ENCODE measurements around the gene DNMBP.
A peak's percentile ranks its signal among the peaks of the same experiment; 100 is the strongest.
"Not testable (repeated sequence)": the region's sequence is repeated elsewhere in the genome, so short reads cannot be mapped to it uniquely, and the experiment has no call there.

The DNMBP gene

GRCh38 chr10:99966306-99966705 is 43.4 kb downstream of the DNMBP start:
- POLR2A ChIA-PET, result no interaction called here

GRCh38 chr10:99965700-99966099 is 44.0 kb downstream of the DNMBP start:
- H3K9me3 ChIP-seq (ENCODE audit: control extremely low read depth in 1 of 5, control insufficient read depth in 4 of 5, insufficient read depth in 2 of 5, low read depth in 1 of 5, low read length in 4 of 5), result no peaks in the 10 kb centered on the region
- WGBS (ENCODE audit: insufficient coverage), result 100% methylated on average over 2 of the region's 4 CpGs
- ChIA-PET POLR2A (no interaction called here), CTCF (interaction anchor here (1.0 to 1.5 kb wide), 4 partner anchors 10 to 80 kb away, joined by 3 to 4 read pairs (median 4); no protein-coding TSS in a partner anchor)
- H3K27ac ChIP-seq (ENCODE audit: insufficient read depth in 1 of 2, low read depth in 1 of 2, low read length in 2 of 2, poor library complexity in 1 of 2, severe bottlenecking in 2 of 2), result no peak overlapping the region
- no peak for DNase-seq
- no peaks in the 10 kb centered on the region for H3K27me3 ChIP-seq (replicated peaks in 2 of 5; ENCODE audit: control insufficient read depth in 4 of 5, insufficient read depth in 5 of 5, low read length in 4 of 5)
- H3K4me1 ChIP-seq (ENCODE audit: control extremely low read depth in 1 of 4, control insufficient read depth in 4 of 4, insufficient read depth in 4 of 4, low read length in 3 of 4), result no peaks in the 10 kb centered on the region
- no peak overlapping the region for H3K4me3 ChIP-seq (ENCODE audit: control insufficient read depth in 1 of 7, extremely low read depth in 1 of 7, insufficient read depth in 4 of 7, low read depth in 2 of 7, low read length in 6 of 7)
- peaks cover 0 to 17% (median 6%) of the 10 kb centered on the region in 4 experiments for H3K36me3 ChIP-seq (ENCODE audit: control insufficient read depth in 4 of 4, insufficient read depth in 4 of 4, low read length in 3 of 4)

More at GRCh38 chr10:99966306-99966705, 43.4 kb downstream of the DNMBP start:
- 90% methylated on average over 2 of the region's 3 CpGs for WGBS (ENCODE audit: insufficient coverage)
- H3K9me3 ChIP-seq (ENCODE audit: control extremely low read depth in 1 of 5, control insufficient read depth in 4 of 5, insufficient read depth in 2 of 5, low read depth in 1 of 5, low read length in 4 of 5), result no peaks in the 10 kb centered on the region
- H3K4me1 ChIP-seq (ENCODE audit: control extremely low read depth in 1 of 4, control insufficient read depth in 4 of 4, insufficient read depth in 4 of 4, low read length in 3 of 4), result no peaks in the 10 kb centered on the region
- CTCF ChIA-PET, result interaction anchor here (0.8 to 1.6 kb wide), 6 partner anchors 36 to 121 kb away, joined by 3 to 5 read pairs (median 3); partner anchors contain the start of gene DNMBP
- no peak for DNase-seq
- H3K36me3 ChIP-seq (ENCODE audit: control insufficient read depth in 4 of 4, insufficient read depth in 4 of 4, low read length in 3 of 4), result peaks cover 0 to 17% (median 8%) of the 10 kb centered on the region in 4 experiments
- no peaks in the 10 kb centered on the region for H3K27me3 ChIP-seq (replicated peaks in 2 of 5; ENCODE audit: control insufficient read depth in 4 of 5, insufficient read depth in 5 of 5, low read length in 4 of 5)
- H3K27ac ChIP-seq (ENCODE audit: insufficient read depth in 1 of 2, low read depth in 1 of 2, low read length in 2 of 2, poor library complexity in 1 of 2, severe bottlenecking in 2 of 2), result no peak overlapping the region
- no peak overlapping the region for H3K4me3 ChIP-seq (ENCODE audit: control insufficient read depth in 1 of 7, extremely low read depth in 1 of 7, insufficient read depth in 4 of 7, low read depth in 2 of 7, low read length in 6 of 7)

DNA sequence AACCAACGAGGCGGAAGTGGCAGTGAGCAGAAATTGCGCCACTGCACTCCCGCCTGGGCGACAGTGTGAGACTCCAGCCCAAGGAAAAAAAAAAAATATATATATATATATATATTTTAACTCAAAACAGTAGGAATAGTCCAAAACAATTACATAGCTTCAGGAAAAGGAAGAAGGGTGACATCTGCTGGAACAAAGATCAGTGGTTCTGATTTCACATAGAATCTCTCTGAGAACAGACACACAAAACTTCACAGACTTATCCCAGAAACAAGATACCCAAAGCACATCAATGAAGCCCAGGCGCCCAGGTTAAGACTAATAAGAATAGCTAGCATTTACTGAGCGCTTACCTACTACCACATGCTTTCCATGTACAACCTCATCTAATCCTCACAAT is 45.0 kb downstream of the DNMBP start:
- DNase-seq, result peak in 2 of 3 donors; percentile 2 to 3
- no peaks in the 10 kb centered on the region for H3K4me1 ChIP-seq (ENCODE audit: control extremely low read depth in 1 of 4, control insufficient read depth in 4 of 4, insufficient read depth in 4 of 4, low read length in 3 of 4)
- no CpG with 5 or more reads among the region's 7 CpGs for WGBS (ENCODE audit: insufficient coverage)
- POLR2A ChIA-PET, result no interaction called here
- H3K27ac ChIP-seq (ENCODE audit: insufficient read depth in 1 of 2, low read depth in 1 of 2, low read length in 2 of 2, poor library complexity in 1 of 2, severe bottlenecking in 2 of 2), result no peak overlapping the region
- H3K4me3 ChIP-seq (ENCODE audit: control insufficient read depth in 1 of 7, extremely low read depth in 1 of 7, insufficient read depth in 4 of 7, low read depth in 2 of 7, low read length in 6 of 7), result no peak overlapping the region
- H3K36me3 ChIP-seq (ENCODE audit: control insufficient read depth in 4 of 4, insufficient read depth in 4 of 4, low read length in 3 of 4), result peaks cover 0 to 14% (median 3%) of the 10 kb centered on the region in 4 experiments
- CTCF ChIA-PET, result interaction anchor here (0.6 to 1.8 kb wide), 4 partner anchors 10 to 222 kb away, joined by 3 to 8 read pairs (median 4); no protein-coding TSS in a partner anchor
- no peaks in the 10 kb centered on the region for H3K27me3 ChIP-seq (replicated peaks in 2 of 5; ENCODE audit: control insufficient read depth in 4 of 5, insufficient read depth in 5 of 5, low read length in 4 of 5)
- no peaks in the 10 kb centered on the region for H3K9me3 ChIP-seq (ENCODE audit: control extremely low read depth in 1 of 5, control insufficient read depth in 4 of 5, insufficient read depth in 2 of 5, low read depth in 1 of 5, low read length in 4 of 5)

- H3K4me3 ChIP-seq (ENCODE audit: control insufficient read depth in 1 of 7, extremely low read depth in 1 of 7, insufficient read depth in 4 of 7, low read depth in 2 of 7, low read length in 6 of 7); H3K9me3 ChIP-seq (ENCODE audit: control extremely low read depth in 1 of 5, control insufficient read depth in 4 of 5, insufficient read depth in 2 of 5, low read depth in 1 of 5, low read length in 4 of 5); H3K4me1 ChIP-seq (ENCODE audit: control extremely low read depth in 1 of 4, control insufficient read depth in 4 of 4, insufficient read depth in 4 of 4, low read length in 3 of 4); DNase-seq; POLR2A ChIA-PET; H3K27me3 ChIP-seq (replicated peaks in 2 of 5; ENCODE audit: control insufficient read depth in 4 of 5, insufficient read depth in 5 of 5, low read length in 4 of 5); H3K36me3 ChIP-seq (ENCODE audit: control insufficient read depth in 4 of 4, insufficient read depth in 4 of 4, low read length in 3 of 4); H3K27ac ChIP-seq (ENCODE audit: insufficient read depth in 1 of 2, low read depth in 1 of 2, low read length in 2 of 2, poor library complexity in 1 of 2, severe bottlenecking in 2 of 2): not testable (repeated sequence)
- CTCF ChIA-PET, result interaction anchor here (1.8 kb wide), 1 partner anchor 118 kb away, joined by 8 read pairs; no protein-coding TSS in a partner anchor
- WGBS (ENCODE audit: insufficient coverage), result no CpG with 5 or more reads among the region's 7 CpGs
These were observed 46.1 kb downstream of the DNMBP start for GRCh38 chr10:99963467-99964165.

DNA sequence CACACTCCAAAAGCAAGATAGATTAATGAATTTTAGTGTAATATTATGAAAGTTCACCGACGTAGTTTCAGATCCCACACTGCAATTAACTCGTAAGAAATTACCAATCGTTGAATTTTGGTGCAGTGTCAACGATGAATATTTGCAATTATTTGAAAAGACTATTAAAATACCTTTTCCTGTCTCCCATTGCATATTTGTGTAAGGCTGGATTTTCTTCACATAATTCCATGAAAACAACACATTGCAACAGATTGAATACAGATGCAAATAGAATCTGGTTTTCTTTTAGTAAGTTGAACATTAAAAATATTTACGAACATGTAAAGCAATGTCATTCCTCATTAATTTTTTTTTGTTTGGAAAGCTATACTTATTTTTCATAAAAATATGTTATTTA is 50.9 kb downstream of the DNMBP start:
- H3K4me1 ChIP-seq (ENCODE audit: control extremely low read depth in 1 of 4, control insufficient read depth in 4 of 4, insufficient read depth in 4 of 4, low read length in 3 of 4), result no peaks in the 10 kb centered on the region
- ChIA-PET CTCF (interaction anchor here (1.3 kb wide), 1 partner anchor 113 kb away, joined by 3 read pairs; no protein-coding TSS in a partner anchor), POLR2A (no interaction called here)
- H3K27me3 ChIP-seq (replicated peaks in 2 of 5; ENCODE audit: control insufficient read depth in 4 of 5, insufficient read depth in 5 of 5, low read length in 4 of 5), result no peaks in the 10 kb centered on the region
- no peak overlapping the region for H3K27ac ChIP-seq (ENCODE audit: insufficient read depth in 1 of 2, low read depth in 1 of 2, low read length in 2 of 2, poor library complexity in 1 of 2, severe bottlenecking in 2 of 2)
- no peak overlapping the region for H3K4me3 ChIP-seq (ENCODE audit: control insufficient read depth in 1 of 7, extremely low read depth in 1 of 7, insufficient read depth in 4 of 7, low read depth in 2 of 7, low read length in 6 of 7)
- DNase-seq, result no peak
- peaks cover 6 to 15% (median 12%) of the 10 kb centered on the region in 4 experiments for H3K36me3 ChIP-seq (ENCODE audit: control insufficient read depth in 4 of 4, insufficient read depth in 4 of 4, low read length in 3 of 4)
- no CpG with 5 or more reads among the region's 6 CpGs for WGBS (ENCODE audit: insufficient coverage)
- peaks cover 0 to 3% (median 0%) of the 10 kb centered on the region in 5 experiments for H3K9me3 ChIP-seq (ENCODE audit: control extremely low read depth in 1 of 5, control insufficient read depth in 4 of 5, insufficient read depth in 2 of 5, low read depth in 1 of 5, low read length in 4 of 5)

- no CpG with 5 or more reads among the region's 2 CpGs for WGBS (ENCODE audit: insufficient coverage)
- no peak for DNase-seq
- H3K9me3 ChIP-seq (ENCODE audit: control extremely low read depth in 1 of 5, control insufficient read depth in 4 of 5, insufficient read depth in 2 of 5, low read depth in 1 of 5, low read length in 4 of 5), result peaks cover 0 to 3% (median 0%) of the 10 kb centered on the region in 5 experiments
- no peak overlapping the region for H3K4me3 ChIP-seq (ENCODE audit: control insufficient read depth in 1 of 7, extremely low read depth in 1 of 7, insufficient read depth in 4 of 7, low read depth in 2 of 7, low read length in 6 of 7)
- no peaks in the 10 kb centered on the region for H3K4me1 ChIP-seq (ENCODE audit: control extremely low read depth in 1 of 4, control insufficient read depth in 4 of 4, insufficient read depth in 4 of 4, low read length in 3 of 4)
- CTCF ChIA-PET, result interaction anchor here (1.3 kb wide), 1 partner anchor 113 kb away, joined by 3 read pairs; no protein-coding TSS in a partner anchor
- POLR2A ChIA-PET, result no interaction called here
- H3K27ac ChIP-seq (ENCODE audit: insufficient read depth in 1 of 2, low read depth in 1 of 2, low read length in 2 of 2, poor library complexity in 1 of 2, severe bottlenecking in 2 of 2), result no peak overlapping the region
- H3K27me3 ChIP-seq (replicated peaks in 2 of 5; ENCODE audit: control insufficient read depth in 4 of 5, insufficient read depth in 5 of 5, low read length in 4 of 5), result no peaks in the 10 kb centered on the region
- peaks cover 6 to 15% (median 12%) of the 10 kb centered on the region in 4 experiments for H3K36me3 ChIP-seq (ENCODE audit: control insufficient read depth in 4 of 4, insufficient read depth in 4 of 4, low read length in 3 of 4)
These were observed 51.4 kb downstream of the DNMBP start for GRCh38 chr10:99958302-99958701.

DNA sequence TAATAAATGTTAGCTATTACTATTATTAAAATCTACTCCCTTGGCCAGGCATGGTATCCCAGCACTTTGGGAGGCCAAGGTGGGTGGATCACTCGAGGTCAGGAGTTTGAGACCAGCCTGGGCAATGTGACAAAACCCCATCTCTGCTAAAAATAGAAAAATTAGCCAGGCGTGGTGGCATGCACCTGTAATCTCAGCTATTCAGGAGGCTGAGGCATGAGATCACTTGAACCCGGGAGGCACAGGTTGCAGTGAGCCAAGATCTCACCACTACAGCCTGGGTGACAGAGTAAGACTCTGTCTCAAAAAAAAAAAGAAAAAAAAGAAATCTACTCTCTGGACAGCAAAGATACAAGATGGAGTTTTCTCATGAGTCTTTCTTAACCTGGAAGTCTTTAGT is 56.2 kb downstream of the DNMBP start:
- H3K27ac ChIP-seq (ENCODE audit: insufficient read depth in 1 of 2, low read depth in 1 of 2, low read length in 2 of 2, poor library complexity in 1 of 2, severe bottlenecking in 2 of 2); POLR2A ChIA-PET; DNase-seq; H3K4me3 ChIP-seq (ENCODE audit: control insufficient read depth in 1 of 7, extremely low read depth in 1 of 7, insufficient read depth in 4 of 7, low read depth in 2 of 7, low read length in 6 of 7); H3K4me1 ChIP-seq (ENCODE audit: control extremely low read depth in 1 of 4, control insufficient read depth in 4 of 4, insufficient read depth in 4 of 4, low read length in 3 of 4); H3K27me3 ChIP-seq (replicated peaks in 2 of 5; ENCODE audit: control insufficient read depth in 4 of 5, insufficient read depth in 5 of 5, low read length in 4 of 5); CTCF ChIA-PET: not testable (repeated sequence)
- peaks cover 0 to 16% (median 8%) of the 10 kb centered on the region in 5 experiments for H3K9me3 ChIP-seq (ENCODE audit: control extremely low read depth in 1 of 5, control insufficient read depth in 4 of 5, insufficient read depth in 2 of 5, low read depth in 1 of 5, low read length in 4 of 5)
- H3K36me3 ChIP-seq (ENCODE audit: control insufficient read depth in 4 of 4, insufficient read depth in 4 of 4, low read length in 3 of 4), result peaks cover 9 to 22% (median 17%) of the 10 kb centered on the region in 4 experiments
- 96% methylated on average over 3 of the region's 3 CpGs for WGBS (ENCODE audit: insufficient coverage)

Data from common myeloid progenitor, CD34-positive (primary cell).